ENCODE results near the gene FADS3. TPM values are rescaled to one million over a fixed set of nuclear protein-coding genes. Genes with fewer than 3 reads are reported as not detected.

FADS3 gene
- polyA plus RNA-seq, 1 donor from 2014 or later = 21.8 TPM

DNA sequence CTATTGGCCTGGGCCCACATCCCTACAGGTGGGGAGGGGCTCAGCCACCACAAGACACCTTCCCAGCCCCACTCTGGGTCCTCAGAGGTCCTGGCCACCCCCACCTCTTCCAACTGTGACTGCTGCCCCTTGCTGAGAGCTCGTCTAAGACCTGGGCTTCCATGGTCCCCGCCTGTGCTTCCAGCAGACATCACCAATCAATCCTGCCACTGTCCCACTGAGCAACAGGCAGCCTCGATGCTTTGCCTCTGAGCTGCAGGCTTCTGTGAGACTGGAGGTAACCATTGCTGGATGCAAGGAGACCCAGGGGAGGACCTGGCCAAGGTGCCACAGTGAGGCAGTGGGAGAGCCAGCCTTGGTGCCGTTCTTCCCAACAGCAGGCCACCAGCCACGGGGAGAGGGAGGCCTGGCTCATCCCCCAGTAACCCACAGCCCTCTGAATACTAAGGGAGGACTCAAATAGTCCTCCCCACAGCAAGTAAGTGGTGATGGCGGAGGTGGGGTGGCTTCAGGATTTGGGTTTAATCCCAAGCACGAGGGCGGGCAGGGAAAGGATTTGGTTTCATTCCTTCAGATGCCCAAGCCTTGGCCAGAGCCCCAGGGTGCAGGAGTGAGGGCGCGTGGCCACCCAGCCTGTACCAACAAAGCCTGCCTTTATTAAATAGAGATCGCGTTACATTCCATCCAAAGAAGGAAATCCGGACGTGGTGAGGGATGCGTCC lies 5.5 kb upstream of the FADS3 start:
- no peak overlapping the region for H3K27ac Mint-ChIP-seq

GRCh38 chr11:61895718-61896059 lies 4.3 kb upstream of the FADS3 start:
- Mint-ChIP-seq H3K4me1 (peaks cover 12 to 21% (median 16%) of the 10 kb centered on the region in 3 donors), H3K27ac (no peak overlapping the region), H3K9me3 (no peaks in the 10 kb centered on the region), H3K36me3 (no peaks in the 10 kb centered on the region), H3K27me3 (no peaks in the 10 kb centered on the region), H3K4me3 (peak overlapping the region in 1 of 4 donors; percentile 14)

More for the DNA sequence above, 5.5 kb upstream of the FADS3 start:
- H3K27me3 Mint-ChIP-seq = no peaks in the 10 kb centered on the region
- no peaks in the 10 kb centered on the region for H3K9me3 Mint-ChIP-seq
- no peak overlapping the region for H3K4me3 Mint-ChIP-seq
- no peaks in the 10 kb centered on the region for H3K36me3 Mint-ChIP-seq
- peaks cover 12 to 19% (median 14%) of the 10 kb centered on the region in 3 donors for H3K4me1 Mint-ChIP-seq

DNA sequence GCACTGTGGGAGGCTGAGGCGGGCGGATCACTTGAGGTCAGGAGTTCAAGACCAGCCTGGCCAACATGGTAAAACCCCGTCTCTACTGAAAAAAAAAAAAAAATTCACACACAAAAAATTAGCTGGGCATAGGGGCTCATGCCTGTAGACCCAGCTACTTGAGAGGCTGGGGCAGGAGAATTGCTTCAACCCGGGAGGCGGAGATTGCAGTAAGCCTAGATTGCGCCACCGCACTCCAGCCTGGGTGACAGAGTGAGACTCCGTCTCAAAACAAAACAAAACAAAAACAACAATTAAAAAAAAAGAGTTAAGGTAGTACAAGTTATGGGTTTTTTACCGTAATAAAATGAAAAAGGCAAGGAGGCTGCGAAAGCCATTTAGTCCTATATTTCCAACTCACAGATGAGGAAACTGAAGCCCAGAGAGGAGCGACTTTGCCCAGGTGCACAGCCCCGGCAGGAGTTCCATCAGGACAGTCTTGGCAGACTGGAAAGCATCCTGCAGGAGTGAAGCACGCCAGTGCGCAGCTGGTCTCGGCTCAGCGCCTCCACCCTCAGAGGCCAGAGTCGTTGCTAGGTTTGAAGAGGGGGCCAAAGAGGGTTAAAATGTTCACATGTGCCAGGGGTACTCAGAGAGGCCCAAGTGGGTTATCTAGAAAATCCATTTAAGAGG lies 3.8 kb upstream of the FADS3 start:
- Mint-ChIP-seq H3K27ac (peak overlapping the region in 1 of 3 donors; percentile 80), H3K27me3 (no peaks in the 10 kb centered on the region), H3K4me3 (peak overlapping the region in 2 of 4 donors; percentile 14 to 80)

DNA sequence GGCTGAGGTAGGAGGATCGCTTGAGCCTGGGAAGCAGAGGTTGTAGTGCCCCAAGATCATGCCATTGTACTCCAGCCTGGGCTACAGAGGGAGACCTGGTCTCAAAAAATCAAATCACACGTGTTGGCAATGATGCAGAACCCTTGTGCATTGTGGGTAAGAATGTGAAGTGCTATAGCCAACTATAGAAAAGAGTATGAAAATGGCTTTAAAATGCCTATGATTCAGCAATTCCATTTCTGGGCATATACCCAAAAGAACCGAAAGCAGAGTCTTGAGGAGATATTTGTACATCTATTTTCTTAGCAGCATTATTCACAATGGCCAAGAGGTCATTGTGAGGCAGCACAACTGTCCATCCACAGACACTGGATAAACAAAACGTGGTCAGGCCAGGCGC lies 2.6 kb upstream of the FADS3 start:
- peaks cover 7 to 16% (median 12%) of the 10 kb centered on the region in 3 donors for H3K4me1 Mint-ChIP-seq
- no peaks in the 10 kb centered on the region for H3K27me3 Mint-ChIP-seq
- no peaks in the 10 kb centered on the region for H3K9me3 Mint-ChIP-seq
- peak overlapping the region in 2 of 4 donors; percentile 23 to 32 for H3K4me3 Mint-ChIP-seq
- peak overlapping the region in 2 of 3 donors; percentile 30 to 65 for H3K27ac Mint-ChIP-seq
- no peaks in the 10 kb centered on the region for H3K36me3 Mint-ChIP-seq

More for the DNA sequence above, 3.8 kb upstream of the FADS3 start:
- peaks cover 12 to 21% (median 16%) of the 10 kb centered on the region in 3 donors for H3K4me1 Mint-ChIP-seq
- no peaks in the 10 kb centered on the region for H3K36me3 Mint-ChIP-seq
- no peaks in the 10 kb centered on the region for H3K9me3 Mint-ChIP-seq

DNA sequence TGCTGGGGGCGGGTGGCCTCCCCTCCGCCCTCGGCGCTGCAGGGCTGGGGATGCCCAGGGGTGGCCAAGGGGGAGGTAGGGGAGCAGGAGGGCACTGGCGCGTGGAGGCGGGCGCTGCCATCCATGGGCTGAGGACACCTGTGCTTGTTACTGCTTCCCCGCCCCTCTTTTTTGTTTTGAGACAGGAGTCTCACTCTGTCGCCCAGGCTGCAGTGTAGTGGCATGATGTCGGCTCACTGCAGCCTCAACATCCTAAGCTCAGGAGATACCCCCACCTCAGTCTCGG lies 683 bp upstream of the FADS3 start:
- no peaks in the 10 kb centered on the region for H3K9me3 Mint-ChIP-seq
- no peaks in the 10 kb centered on the region for H3K27me3 Mint-ChIP-seq
- peak overlapping the region; percentile 42 to 98 (median 71) for H3K27ac Mint-ChIP-seq
- peaks cover 7 to 15% (median 12%) of the 10 kb centered on the region in 3 donors for H3K4me1 Mint-ChIP-seq
- no peaks in the 10 kb centered on the region for H3K36me3 Mint-ChIP-seq
- peak overlapping the region; percentile 66 to 89 (median 74) for H3K4me3 Mint-ChIP-seq

- H3K9me3 Mint-ChIP-seq = no peaks in the 10 kb centered on the region
- H3K27ac Mint-ChIP-seq = peak overlapping the region in 1 of 3 donors; percentile 64
- no peaks in the 10 kb centered on the region for H3K36me3 Mint-ChIP-seq
- H3K4me3 Mint-ChIP-seq = peak overlapping the region; percentile 66 to 93 (median 86)
- no peaks in the 10 kb centered on the region for H3K27me3 Mint-ChIP-seq
- peaks cover 7 to 15% (median 12%) of the 10 kb centered on the region in 3 donors for H3K4me1 Mint-ChIP-seq
These were observed 615 bp downstream of the FADS3 start for GRCh38 chr11:61890529-61891330.

- Mint-ChIP-seq H3K9me3 (no peaks in the 10 kb centered on the region), H3K27me3 (no peaks in the 10 kb centered on the region), H3K4me3 (peak overlapping the region in 3 of 4 donors; percentile 66 to 90 (median 81)), H3K4me1 (peaks cover 7 to 15% (median 12%) of the 10 kb centered on the region in 3 donors), H3K27ac (peak overlapping the region in 1 of 3 donors; percentile 64), H3K36me3 (no peaks in the 10 kb centered on the region)
These were observed 1.5 kb downstream of the FADS3 start for GRCh38 chr11:61889831-61890230.

DNA sequence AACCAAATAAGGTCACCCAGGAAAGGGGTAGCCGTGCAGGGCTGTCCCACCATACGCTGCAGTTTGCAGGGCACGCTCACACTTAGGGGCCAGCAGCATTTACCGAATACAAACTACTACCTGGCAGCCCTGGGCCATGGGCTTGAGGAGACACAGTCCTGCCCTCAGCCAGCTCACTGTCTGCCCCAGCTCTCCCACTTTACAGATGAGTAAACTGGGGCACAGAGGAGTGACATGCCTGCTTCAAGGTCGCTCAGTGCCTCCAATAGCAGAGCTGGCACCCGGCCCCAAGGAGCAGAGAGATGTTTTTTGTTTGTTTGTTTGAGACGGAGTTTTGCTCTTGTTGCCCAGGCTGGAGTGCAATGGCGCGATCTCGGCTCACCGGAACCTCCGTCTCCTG lies 2.8 kb downstream of the FADS3 start:
- H3K9me3 Mint-ChIP-seq = no peaks in the 10 kb centered on the region
- H3K36me3 Mint-ChIP-seq = no peaks in the 10 kb centered on the region
- peak overlapping the region in 1 of 3 donors; percentile 48 for H3K27ac Mint-ChIP-seq
- no peaks in the 10 kb centered on the region for H3K27me3 Mint-ChIP-seq
- H3K4me1 Mint-ChIP-seq = peaks cover 7 to 16% (median 12%) of the 10 kb centered on the region in 3 donors
- peak overlapping the region in 2 of 4 donors; percentile 56 to 74 for H3K4me3 Mint-ChIP-seq

DNA sequence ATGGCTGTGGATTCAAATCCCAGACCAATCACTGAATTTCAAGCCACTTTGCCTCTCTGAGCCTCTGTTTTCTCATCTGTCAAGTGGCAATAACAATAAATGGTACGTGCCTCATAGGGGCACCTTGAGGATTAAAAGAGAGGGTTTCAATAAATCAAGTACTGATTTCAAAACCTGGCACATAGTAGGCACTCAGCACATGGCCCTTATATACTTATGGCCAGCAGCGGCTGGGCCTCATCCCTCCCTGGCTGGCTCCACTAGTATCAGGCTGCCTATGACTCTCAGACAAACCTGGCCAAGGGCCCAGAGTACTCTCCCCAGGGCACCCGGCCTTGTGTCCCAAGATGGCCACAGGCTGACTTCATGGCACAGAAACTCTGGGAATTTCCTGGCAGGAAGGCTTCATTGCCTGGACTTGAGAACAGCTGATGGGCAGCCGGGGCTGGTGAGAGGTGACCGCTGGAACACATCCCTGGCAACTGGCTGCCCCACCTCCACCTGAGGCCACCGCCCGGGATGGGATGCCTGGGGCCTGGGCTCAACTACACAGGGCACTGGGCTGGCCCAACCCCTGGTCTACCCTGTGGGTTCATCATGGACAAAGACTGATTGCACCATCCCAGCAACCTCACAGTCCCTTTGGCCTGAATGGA lies 3.4 kb downstream of the FADS3 start:
- H3K36me3 Mint-ChIP-seq = no peaks in the 10 kb centered on the region
- peak overlapping the region in 1 of 4 donors; percentile 74 for H3K4me3 Mint-ChIP-seq
- peaks cover 7 to 22% (median 12%) of the 10 kb centered on the region in 3 donors for H3K4me1 Mint-ChIP-seq

DNA sequence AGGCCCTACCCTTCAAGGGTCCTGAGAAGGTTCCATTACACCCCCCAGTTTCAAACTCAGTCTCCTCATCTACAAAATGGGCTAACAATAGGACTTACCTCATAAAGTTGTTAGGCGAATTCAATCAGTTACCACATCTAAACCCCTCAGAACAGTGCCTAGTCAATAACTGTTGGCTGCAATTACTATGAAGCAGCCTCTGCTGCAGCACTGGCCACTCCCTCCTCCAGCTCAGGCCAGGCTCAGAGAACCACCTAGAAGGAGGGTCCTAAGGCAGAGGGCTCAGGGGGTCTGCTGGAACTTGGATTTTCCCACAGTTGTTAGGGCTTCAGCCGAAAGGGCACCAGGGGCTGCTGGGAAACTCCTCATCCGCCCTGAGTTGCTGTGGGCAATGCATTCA lies 4.7 kb downstream of the FADS3 start:
- H3K9me3 Mint-ChIP-seq = no peaks in the 10 kb centered on the region
- H3K4me1 Mint-ChIP-seq = peaks cover 1 to 20% (median 7%) of the 10 kb centered on the region in 3 donors

More for the DNA sequence above, 3.4 kb downstream of the FADS3 start:
- H3K9me3 Mint-ChIP-seq = no peaks in the 10 kb centered on the region
- no peaks in the 10 kb centered on the region for H3K27me3 Mint-ChIP-seq
- H3K27ac Mint-ChIP-seq = no peak overlapping the region

GRCh38 chr11:61885784-61886580 lies 5.4 kb downstream of the FADS3 start:
- no peaks in the 10 kb centered on the region for H3K9me3 Mint-ChIP-seq
- H3K36me3 Mint-ChIP-seq = peaks cover 2% of the 10 kb centered on the region
- H3K27me3 Mint-ChIP-seq = no peaks in the 10 kb centered on the region
- no peak overlapping the region for H3K4me3 Mint-ChIP-seq
- peak overlapping the region in 1 of 3 donors; percentile 82 for H3K27ac Mint-ChIP-seq
- peaks cover 8 to 26% (median 14%) of the 10 kb centered on the region in 3 donors for H3K4me1 Mint-ChIP-seq

More for the DNA sequence above, 4.7 kb downstream of the FADS3 start:
- H3K27ac Mint-ChIP-seq = no peak overlapping the region
- peaks cover 2% of the 10 kb centered on the region for H3K36me3 Mint-ChIP-seq
- H3K27me3 Mint-ChIP-seq = no peaks in the 10 kb centered on the region
- peak overlapping the region in 1 of 4 donors; percentile 74 for H3K4me3 Mint-ChIP-seq

DNA sequence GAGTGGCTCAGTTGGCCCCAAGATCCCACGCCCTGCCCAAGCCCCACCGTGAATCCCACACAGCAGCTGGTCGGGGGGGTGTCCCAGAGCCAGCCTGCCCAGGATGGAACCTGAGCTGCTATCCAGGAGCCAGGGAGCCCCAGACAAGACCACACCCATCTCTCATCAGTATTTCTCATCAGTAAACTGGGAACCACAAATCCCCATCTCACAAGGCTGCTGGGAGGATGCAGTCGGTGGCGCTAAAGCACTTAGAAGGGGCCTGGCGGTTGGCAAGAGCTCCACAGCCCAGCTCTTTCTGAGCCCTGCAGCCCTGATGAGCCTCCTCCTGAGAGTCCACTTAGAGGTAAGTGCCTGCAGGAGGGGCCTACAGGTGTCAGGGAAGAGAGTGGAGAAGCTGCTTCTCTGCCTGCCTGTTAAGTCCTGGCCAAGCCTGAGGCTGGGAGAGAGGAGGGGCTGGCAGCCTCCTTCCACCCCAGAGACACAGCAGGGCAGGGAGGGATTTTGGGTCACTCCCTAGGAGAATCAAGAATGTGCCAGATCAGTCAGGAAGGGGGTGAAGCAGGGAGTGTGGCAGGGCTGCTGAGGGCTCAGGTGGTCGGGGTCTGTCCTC lies 6.1 kb downstream of the FADS3 start:
- H3K9me3 Mint-ChIP-seq = no peaks in the 10 kb centered on the region
- no peak overlapping the region for H3K4me3 Mint-ChIP-seq
- no peak overlapping the region for H3K27ac Mint-ChIP-seq
- H3K27me3 Mint-ChIP-seq = no peaks in the 10 kb centered on the region
- H3K4me1 Mint-ChIP-seq = peaks cover 13 to 29% (median 17%) of the 10 kb centered on the region in 3 donors
- H3K36me3 Mint-ChIP-seq = peaks cover 2% of the 10 kb centered on the region

DNA sequence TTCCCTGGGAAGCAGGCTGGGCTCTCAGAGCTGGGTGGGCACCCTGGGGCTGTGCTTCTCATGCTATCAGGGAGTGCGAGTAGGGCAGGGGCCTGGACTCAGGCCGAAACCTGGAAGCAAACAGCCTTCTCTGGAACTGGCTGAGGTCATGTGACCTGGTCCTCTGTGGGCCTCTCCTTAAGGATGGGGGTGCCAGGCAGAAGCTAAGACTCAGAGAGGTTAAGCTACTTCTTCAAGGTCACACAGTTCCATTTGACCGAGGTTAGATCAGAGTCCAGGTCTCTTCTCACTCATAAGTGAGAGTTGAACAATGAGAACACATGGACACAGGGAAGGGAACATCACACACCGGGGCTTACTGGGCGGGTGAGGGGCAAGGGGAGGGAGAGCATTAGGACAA lies 7.4 kb downstream of the FADS3 start:
- Mint-ChIP-seq H3K27ac (no peak overlapping the region), H3K4me1 (peaks cover 21 to 40% (median 25%) of the 10 kb centered on the region in 3 donors), H3K36me3 (peaks cover 2% of the 10 kb centered on the region), H3K9me3 (no peaks in the 10 kb centered on the region), H3K4me3 (no peak overlapping the region), H3K27me3 (no peaks in the 10 kb centered on the region)

All from IgD-negative memory B cell (primary cell).